Measurements from ENCODE around the gene WDPCP.

GRCh38 chr2:63301481-63301880, 286.8 kb downstream of the WDPCP start:
- TF ChIP-seq, protein P1, sequence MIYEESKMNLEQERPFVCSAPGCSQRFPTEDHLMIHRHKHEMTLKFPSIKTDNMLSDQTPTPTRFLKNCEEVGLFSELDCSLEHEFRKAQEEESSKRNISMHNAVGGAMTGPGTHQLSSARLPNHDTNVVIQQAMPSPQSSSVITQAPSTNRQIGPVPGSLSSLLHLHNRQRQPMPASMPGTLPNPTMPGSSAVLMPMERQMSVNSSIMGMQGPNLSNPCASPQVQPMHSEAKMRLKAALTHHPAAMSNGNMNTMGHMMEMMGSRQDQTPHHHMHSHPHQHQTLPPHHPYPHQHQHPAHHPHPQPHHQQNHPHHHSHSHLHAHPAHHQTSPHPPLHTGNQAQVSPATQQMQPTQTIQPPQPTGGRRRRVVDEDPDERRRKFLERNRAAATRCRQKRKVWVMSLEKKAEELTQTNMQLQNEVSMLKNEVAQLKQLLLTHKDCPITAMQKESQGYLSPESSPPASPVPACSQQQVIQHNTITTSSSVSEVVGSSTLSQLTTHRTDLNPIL (CRISPR knock-in tag; IDR thresholded peaks at IDR 0.05; ENCODE audit: low read depth), result no peak
- TF ChIP-seq ARNTL (CRISPR knock-in tag; IDR thresholded peaks at IDR 0.05; ENCODE audit: borderline replicate concordance, low read depth) (no peak), CSDC2 (CRISPR knock-in tag; IDR thresholded peaks at IDR 0.05) (no peak), ZC3H10 (CRISPR knock-in tag; IDR thresholded peaks at IDR 0.05) (no peak), TOX (CRISPR knock-in tag; IDR thresholded peaks at IDR 0.05; ENCODE audit: borderline replicate concordance) (no peak), ZFP3 (CRISPR knock-in tag; IDR thresholded peaks at IDR 0.05) (no peak), PATZ1 (CRISPR knock-in tag; IDR thresholded peaks at IDR 0.05; ENCODE audit: borderline replicate concordance) (no peak), PPARA (CRISPR knock-in tag; IDR thresholded peaks at IDR 0.05; ENCODE audit: borderline replicate concordance) (no peak), CSRNP3 (CRISPR knock-in tag; IDR thresholded peaks at IDR 0.05) (no peak)
- TF ChIP-seq, protein P2, sequence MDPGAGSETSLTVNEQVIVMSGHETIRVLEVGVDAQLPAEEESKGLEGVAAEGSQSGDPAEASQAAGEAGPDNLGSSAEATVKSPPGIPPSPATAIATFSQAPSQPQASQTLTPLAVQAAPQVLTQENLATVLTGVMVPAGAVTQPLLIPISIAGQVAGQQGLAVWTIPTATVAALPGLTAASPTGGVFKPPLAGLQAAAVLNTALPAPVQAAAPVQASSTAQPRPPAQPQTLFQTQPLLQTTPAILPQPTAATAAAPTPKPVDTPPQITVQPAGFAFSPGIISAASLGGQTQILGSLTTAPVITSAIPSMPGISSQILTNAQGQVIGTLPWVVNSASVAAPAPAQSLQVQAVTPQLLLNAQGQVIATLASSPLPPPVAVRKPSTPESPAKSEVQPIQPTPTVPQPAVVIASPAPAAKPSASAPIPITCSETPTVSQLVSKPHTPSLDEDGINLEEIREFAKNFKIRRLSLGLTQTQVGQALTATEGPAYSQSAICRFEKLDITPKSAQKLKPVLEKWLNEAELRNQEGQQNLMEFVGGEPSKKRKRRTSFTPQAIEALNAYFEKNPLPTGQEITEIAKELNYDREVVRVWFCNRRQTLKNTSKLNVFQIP (CRISPR knock-in tag; IDR thresholded peaks at IDR 0.05; ENCODE audit: borderline replicate concordance, low read depth), result no peak
- TF ChIP-seq, protein P3, sequence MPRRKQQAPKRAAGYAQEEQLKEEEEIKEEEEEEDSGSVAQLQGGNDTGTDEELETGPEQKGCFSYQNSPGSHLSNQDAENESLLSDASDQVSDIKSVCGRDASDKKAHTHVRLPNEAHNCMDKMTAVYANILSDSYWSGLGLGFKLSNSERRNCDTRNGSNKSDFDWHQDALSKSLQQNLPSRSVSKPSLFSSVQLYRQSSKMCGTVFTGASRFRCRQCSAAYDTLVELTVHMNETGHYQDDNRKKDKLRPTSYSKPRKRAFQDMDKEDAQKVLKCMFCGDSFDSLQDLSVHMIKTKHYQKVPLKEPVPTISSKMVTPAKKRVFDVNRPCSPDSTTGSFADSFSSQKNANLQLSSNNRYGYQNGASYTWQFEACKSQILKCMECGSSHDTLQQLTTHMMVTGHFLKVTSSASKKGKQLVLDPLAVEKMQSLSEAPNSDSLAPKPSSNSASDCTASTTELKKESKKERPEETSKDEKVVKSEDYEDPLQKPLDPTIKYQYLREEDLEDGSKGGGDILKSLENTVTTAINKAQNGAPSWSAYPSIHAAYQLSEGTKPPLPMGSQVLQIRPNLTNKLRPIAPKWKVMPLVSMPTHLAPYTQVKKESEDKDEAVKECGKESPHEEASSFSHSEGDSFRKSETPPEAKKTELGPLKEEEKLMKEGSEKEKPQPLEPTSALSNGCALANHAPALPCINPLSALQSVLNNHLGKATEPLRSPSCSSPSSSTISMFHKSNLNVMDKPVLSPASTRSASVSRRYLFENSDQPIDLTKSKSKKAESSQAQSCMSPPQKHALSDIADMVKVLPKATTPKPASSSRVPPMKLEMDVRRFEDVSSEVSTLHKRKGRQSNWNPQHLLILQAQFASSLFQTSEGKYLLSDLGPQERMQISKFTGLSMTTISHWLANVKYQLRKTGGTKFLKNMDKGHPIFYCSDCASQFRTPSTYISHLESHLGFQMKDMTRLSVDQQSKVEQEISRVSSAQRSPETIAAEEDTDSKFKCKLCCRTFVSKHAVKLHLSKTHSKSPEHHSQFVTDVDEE (CRISPR knock-in tag; IDR thresholded peaks at IDR 0.05), result no peak
